G401 (cell line): Measurements from ENCODE around the gene ZNF154. TPM values are rescaled to one million over a fixed set of nuclear protein-coding genes. Genes with fewer than 3 reads are reported as not detected.

Experiments
- total RNA-seq: library from RNA; depleted of rRNA; stranded (reverse); fragments of >200 nt; shearing (Covaris generic); gene quantifications from 2 replicates; pipeline ENCODE4 v1.2.3, GENCODE V29; 2014; rRNA removed

ZNF154 gene
- total RNA-seq, 1 experiment from 2014 or later: not detected

Other genes starting within 250 kb of the ZNF154 start
- 3.3 and 9.1 TPM in 2 replicates for gene ZNF772, start 231.6 kb downstream of the ZNF154 start, total RNA-seq
- 4.9 and 9.2 TPM in 2 replicates for gene ZNF419, start 221.5 kb downstream of the ZNF154 start, total RNA-seq
- gene ZNF773, start 209.3 kb downstream of the ZNF154 start, total RNA-seq: 3.8 and 11.8 TPM in 2 replicates
- gene ZNF549, start 181.8 kb downstream of the ZNF154 start, total RNA-seq: 2.6 and 3.9 TPM in 2 replicates
- gene ZNF550, start 149.3 kb downstream of the ZNF154 start, total RNA-seq: 5.9 and 6.3 TPM in 2 replicates
- 9.0 and 9.4 TPM in 2 replicates for gene ZNF416, start 130.3 kb downstream of the ZNF154 start, total RNA-seq
- gene ZIK1, start 125.1 kb downstream of the ZNF154 start, total RNA-seq: not detected in 2 replicates
- 6.5 and 8.3 TPM in 2 replicates for gene ZNF530, start 109.3 kb downstream of the ZNF154 start, total RNA-seq
- gene ZNF134, start 95.0 kb downstream of the ZNF154 start, total RNA-seq: 6.2 and 19.6 TPM in 2 replicates
- gene ZNF211, start 76.0 kb downstream of the ZNF154 start, total RNA-seq: 10.8 and 16.9 TPM in 2 replicates
- gene ZSCAN4, start 40.3 kb downstream of the ZNF154 start, total RNA-seq: 0.55 and 1.3 TPM in 2 replicates
- gene ZNF551, start 27.2 kb downstream of the ZNF154 start, total RNA-seq: 11.7 and 15.8 TPM in 2 replicates
- not detected in 2 replicates for gene ZNF671, start 18.4 kb upstream of the ZNF154 start, total RNA-seq
- gene ZNF776, start 37.6 kb upstream of the ZNF154 start, total RNA-seq: 10.8 and 11.0 TPM in 2 replicates
- 11.3 and 20.8 TPM in 2 replicates for gene ZNF586, start 60.5 kb upstream of the ZNF154 start, total RNA-seq
- gene ZNF552, start 105.7 kb upstream of the ZNF154 start, total RNA-seq: 2.8 and 7.8 TPM in 2 replicates
- gene ZNF587B, start 121.1 kb upstream of the ZNF154 start, total RNA-seq: 6.0 and 12.8 TPM in 2 replicates
- 7.4 and 9.6 TPM in 2 replicates for gene ZNF587, start 140.7 kb upstream of the ZNF154 start, total RNA-seq
- 1.1 and 2.0 TPM in 2 replicates for gene ZNF814, start 179.8 kb upstream of the ZNF154 start, total RNA-seq
- gene ZNF417, start 207.4 kb upstream of the ZNF154 start, total RNA-seq: 6.0 and 9.7 TPM in 2 replicates
- gene ZNF418, start 226.2 kb upstream of the ZNF154 start, total RNA-seq: 0.27 and 0.49 TPM in 2 replicates
- gene ZNF256, start 238.5 kb upstream of the ZNF154 start, total RNA-seq: 3.6 and 10.2 TPM in 2 replicates